H1 (cell line): ENCODE measurements around the gene B3GALT4.

Experiments used
- CEBPB ChIP-seq: IDR thresholded peaks from 2 replicates; pipeline ENCODE4 v1.6.1; 2012; ENCODE audit warnings: low read depth, low read length
- GTF2F1 ChIP-seq: IDR thresholded peaks from 2 replicates; pipeline ENCODE4 v1.6.1; 2012; ENCODE audit warnings: low read depth, low read length, improper control_type of control experiment, borderline replicate concordance
- JUN ChIP-seq: IDR thresholded peaks from 2 replicates; pipeline ENCODE4 v1.6.1; 2011; ENCODE audit warnings: low read depth, mild to moderate bottlenecking, improper control_type of control experiment, low read length
- POLR2A ChIP-seq, 2 experiments: IDR thresholded peaks; 1 replicate in 1 of 2; 2 replicates in 1 of 2; pipeline ENCODE4 v1.6.1; 2011; ENCODE audit warnings: low read depth in 2 of 2, low read length in 2 of 2, mild to moderate bottlenecking in 2 of 2; ENCODE audit errors: control extremely low read depth in 1 of 2
- POLR2AphosphoS5 ChIP-seq: IDR thresholded peaks from 2 replicates; pipeline ENCODE4 v1.6.1; 2011; ENCODE audit warnings: low read depth, low read length
- TAF1 ChIP-seq: IDR thresholded peaks from 2 replicates; pipeline ENCODE4 v1.6.1; 2011; ENCODE audit warnings: mild to moderate bottlenecking, low read depth, low read length
- TBP ChIP-seq: IDR thresholded peaks from 2 replicates; pipeline ENCODE4 v1.6.1; 2011; ENCODE audit warnings: low read depth, low read length, improper control_type of control experiment
- TF ChIP-seq, protein P1 (sequence below), 3 experiments: IDR thresholded peaks; 1 replicate in 2 of 3; 2 replicates in 1 of 3; pipeline versions ENCODE4 v1.5.1 to v1.6.1; 2011; ENCODE audit warnings: low read length in 3 of 3, mild to moderate bottlenecking in 3 of 3, inconsistent platforms in 2 of 3, low read depth in 1 of 3, moderate library complexity in 1 of 3; ENCODE audit not compliant: insufficient read depth in 1 of 3; ENCODE audit errors: control extremely low read depth in 1 of 3

DNA sequence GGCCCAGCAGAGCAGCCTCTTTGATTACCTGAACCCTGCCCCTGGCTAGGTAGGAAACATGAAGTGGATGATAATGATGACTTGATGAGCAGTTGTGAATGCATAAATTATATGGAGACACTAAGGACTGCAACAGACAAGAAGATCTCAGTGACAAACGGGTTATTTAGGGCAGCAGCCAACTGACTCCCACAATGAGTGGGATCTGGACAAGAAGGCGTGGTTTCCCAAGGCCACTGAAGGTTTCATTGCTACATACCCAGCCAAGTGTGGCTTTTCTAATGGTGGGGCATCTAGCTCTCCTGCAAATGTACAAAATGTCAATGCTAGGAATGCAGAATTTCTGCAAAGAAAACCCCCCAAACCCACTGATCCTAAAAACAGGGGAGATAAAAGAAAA, 39.2 kb upstream of the B3GALT4 start:
- TF ChIP-seq, protein P1, sequence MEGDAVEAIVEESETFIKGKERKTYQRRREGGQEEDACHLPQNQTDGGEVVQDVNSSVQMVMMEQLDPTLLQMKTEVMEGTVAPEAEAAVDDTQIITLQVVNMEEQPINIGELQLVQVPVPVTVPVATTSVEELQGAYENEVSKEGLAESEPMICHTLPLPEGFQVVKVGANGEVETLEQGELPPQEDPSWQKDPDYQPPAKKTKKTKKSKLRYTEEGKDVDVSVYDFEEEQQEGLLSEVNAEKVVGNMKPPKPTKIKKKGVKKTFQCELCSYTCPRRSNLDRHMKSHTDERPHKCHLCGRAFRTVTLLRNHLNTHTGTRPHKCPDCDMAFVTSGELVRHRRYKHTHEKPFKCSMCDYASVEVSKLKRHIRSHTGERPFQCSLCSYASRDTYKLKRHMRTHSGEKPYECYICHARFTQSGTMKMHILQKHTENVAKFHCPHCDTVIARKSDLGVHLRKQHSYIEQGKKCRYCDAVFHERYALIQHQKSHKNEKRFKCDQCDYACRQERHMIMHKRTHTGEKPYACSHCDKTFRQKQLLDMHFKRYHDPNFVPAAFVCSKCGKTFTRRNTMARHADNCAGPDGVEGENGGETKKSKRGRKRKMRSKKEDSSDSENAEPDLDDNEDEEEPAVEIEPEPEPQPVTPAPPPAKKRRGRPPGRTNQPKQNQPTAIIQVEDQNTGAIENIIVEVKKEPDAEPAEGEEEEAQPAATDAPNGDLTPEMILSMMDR (IDR thresholded peaks at IDR 0.05; ENCODE audit: control extremely low read depth in 1 of 3, insufficient read depth in 1 of 3, low read depth in 1 of 3, low read length in 3 of 3), result no peak
- no peak for TF ChIP-seq POLR2AphosphoS5
- no peak for TF ChIP-seq TBP
- TF ChIP-seq TAF1, result no peak
- TF ChIP-seq GTF2F1, result no peak
- TF ChIP-seq CEBPB, result no peak
- no peak for TF ChIP-seq JUN
- TF ChIP-seq POLR2A (IDR thresholded peaks at IDR 0.05; ENCODE audit: control extremely low read depth in 1 of 2, low read depth in 2 of 2, low read length in 2 of 2), result no peak
